Measurements from ENCODE around the gene TSPAN5.
A peak's percentile ranks its signal among the peaks of the same experiment; 100 is the strongest.
"Not testable (repeated sequence)": the region's sequence is repeated elsewhere in the genome, so short reads cannot be mapped to it uniquely, and the experiment has no call there.

TSPAN5 gene
- total RNA-seq, result 0 to 2.2 (median 0.40) reads per million in 18 experiments

DNA sequence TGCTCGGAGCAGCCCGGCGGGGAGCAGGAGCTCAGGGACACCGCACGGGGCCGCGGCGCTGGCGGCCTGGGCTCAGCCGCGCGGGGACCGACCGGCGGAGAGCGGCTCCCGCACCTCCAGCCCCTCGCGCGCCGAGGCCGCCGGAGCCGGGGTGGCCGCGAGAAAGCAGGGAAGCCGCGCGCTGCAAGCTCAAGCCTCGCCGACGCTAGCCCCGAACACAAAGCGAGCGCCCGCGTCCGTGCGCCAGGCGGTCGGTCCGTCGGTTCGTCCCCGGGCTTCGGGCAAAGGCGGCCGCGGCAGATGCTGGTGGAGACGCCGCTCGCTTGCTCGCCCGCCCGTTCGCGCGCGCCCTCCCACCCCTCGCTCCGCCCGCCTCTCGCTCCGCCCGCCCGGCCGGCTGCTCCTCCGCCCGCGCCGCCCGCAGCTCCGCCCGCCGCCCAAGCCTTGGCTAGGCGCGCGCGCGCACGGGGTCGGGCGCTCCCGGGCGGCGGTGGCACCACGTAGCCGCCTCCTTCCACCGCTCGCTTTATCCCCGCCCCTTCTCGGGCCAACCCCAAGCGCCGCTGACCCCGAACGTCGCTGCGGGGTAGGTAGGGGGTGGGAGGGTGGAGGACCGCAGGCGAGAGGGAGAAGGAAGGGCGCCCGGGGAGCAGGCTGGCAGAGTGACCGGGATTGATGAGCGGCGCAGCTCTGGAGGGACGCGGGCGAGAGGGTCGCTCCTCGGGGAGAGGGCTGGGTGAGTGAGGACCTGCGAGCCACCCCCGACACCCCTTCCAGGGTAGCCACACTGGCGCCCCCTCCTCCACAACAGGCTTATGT, at the start of gene TSPAN5:
TSPAN5 (minus strand) TSS at position 325 of the 819 bp plus-strand sequence.
- DNase-seq, result peak; percentile 42 to 43

DNA sequence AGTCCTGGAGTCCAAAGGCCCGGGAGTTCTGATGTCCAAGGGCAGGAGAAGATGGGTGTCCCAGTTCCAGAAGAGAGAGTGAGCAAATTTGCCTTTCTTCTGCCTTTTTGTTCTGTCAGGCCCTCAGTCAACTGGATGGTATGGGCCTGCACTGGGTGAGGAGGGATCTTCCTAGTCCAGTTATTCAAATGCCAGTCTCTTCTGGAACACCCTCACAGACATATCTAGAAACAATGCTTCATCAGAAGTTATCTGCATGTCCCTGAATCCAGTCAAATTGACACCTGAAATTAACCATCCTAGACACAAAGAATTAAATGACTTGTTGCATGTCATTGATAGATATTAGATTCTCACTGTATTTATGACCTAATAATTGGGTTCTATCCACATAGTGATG, 48.5 kb upstream of the TSPAN5 start:
- no peak for DNase-seq

DNA sequence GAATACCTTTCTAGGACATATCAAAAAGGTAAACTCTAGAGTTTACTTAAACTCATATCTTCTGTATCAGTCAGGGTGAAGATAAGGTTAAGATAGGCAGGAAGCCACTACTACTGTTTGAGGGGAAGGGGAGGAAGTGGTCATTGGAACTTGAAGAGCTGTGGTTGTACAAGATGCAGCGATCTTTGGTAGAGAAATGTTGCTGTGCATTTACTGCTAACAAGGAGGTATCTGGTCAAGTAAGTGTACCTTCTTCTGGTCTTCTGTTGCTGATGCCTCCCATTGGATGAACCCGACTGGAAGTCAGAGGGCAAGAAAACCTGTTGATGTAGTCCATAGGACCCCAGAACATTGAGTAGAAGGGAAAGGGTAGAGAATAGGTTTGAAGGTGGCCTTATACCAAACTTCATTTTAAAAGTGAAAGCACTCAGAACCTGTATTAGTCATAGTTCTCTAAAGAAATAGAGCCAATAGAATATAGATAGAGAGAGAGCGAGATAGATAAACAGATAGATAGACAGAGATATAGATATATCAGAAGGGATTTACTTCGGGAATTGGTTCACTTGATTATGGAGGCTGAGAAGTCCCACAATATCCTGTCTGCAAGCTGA, 47.9 kb upstream of the TSPAN5 start:
- no peak for DNase-seq

DNA sequence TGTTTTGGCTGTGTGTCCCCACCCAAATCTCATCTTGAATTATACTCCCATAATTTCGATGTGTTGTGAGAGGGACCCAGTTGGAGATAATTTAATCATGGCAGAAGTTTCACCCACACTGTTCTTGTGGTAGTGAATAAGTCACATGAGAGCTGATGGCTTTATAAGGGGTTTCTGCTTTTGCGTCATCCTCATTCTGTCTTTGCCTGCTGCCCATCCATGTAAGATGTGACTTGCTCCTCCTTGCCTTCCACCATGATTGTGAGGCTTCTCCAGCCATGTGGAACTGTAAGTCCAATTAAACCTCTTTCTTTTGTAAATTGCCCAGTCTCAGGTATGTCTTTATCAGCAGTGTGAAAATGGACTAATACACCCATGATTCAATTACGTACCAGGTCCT, 47.2 kb upstream of the TSPAN5 start:
- not testable (repeated sequence) for DNase-seq

DNA sequence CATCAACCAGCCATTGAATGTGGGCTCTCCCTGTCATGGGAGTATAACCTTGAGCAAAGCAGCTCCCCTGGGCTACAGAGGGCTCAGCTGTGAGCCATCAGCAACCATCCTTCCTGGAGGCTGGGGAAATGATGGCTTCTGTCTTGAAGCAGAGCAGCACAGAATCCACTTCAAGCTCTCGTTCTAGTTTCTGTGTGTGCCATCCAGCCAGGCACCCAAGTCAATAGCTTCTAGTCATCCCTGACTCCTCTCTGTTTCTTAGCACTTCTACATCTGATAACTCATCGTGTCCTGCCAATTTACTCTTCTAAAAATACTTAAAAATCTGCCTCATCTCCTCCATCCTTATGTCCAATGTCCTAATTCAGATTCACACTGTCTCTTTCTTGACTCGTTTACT, 42.2 kb upstream of the TSPAN5 start:
- DNase-seq, result no peak

DNA sequence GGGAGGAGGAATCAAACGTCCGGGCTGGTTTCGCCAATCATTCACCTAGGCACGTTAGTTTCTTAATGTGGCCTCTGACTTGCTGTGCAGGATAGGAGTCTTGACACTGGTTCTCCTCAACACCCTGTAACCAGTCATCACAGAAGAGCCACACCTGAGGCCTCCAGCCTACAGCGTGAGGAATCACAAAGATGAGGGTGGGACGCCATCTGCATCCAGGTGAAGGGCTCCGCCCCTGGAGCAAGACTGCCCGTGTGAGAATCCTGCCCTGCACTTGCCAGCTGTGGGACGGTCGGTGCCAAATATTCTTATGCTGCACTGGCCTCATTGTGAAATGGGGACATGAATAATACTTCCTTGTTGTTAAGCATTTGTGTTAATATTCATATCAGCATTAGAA, 35.7 kb upstream of the TSPAN5 start:
- DNase-seq, result no peak

DNA sequence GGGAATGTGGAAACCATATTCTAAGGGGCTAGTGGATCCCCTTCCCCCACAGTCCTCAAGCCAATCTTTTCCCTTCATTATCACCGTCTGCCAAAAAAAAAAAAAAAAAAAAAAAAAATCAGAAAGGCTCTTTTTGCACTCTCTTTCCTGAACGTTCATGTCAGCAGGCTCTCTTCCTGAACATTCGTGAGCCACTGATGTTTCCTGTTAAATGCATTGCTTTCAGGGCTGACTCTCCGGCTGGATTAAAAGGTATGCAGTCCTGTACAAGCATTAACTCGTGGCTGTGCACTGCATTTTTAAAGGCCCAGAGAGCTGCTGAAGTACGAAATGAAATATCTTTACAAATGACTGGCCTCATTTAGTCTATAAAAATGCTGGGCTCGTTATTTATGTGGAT, 34.0 kb upstream of the TSPAN5 start:
- no peak for DNase-seq

DNA sequence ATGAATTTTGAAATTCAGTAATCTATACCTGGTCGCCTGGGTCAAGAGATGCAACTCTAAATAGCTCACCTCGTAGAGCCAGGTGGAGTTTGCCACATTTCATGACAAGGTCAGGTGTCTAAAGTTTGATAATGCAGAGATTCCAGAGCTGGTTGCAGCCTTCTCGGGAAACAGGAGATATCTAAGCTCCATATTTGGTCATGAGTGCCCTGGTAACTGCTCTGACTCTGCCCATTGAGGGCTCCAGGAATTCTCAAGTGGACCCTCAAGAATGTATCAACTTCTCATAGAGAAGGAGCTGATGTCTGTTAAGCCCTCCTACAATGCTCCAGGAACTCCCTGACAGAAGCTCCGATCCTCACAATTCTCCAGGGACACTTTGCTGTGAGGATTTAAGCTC, 33.2 kb upstream of the TSPAN5 start:
- no peak for DNase-seq

DNA sequence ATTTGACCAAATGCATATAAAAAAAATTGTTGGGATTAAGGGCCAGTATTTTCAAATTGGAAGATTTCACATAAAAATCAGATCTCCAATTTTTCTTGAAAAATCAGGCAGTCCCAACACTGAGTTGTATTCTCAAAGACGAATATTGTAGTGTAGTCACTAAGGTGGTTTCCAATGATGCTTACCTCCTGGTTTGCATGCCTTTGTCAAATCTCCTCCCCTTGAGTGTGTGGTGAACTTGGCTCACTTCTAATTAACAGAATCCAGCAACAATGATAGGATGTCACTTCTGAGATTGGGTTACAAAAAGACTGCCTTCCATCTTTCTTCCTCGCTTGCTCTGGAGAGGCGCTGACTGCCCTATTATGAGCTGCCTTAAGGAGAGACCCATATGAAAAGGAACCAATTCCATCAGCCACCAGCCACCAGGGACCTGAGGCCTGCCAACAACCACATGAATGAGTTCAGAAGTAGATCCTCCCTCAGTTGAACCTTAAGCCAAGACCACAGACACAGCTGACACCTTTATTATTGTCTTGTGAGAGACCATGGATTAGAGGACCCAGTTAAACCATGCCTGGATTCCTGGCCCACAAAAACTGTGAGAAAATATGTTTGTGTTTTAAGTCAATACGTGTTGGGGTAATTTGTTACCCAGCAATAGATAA, 31.2 kb upstream of the TSPAN5 start:
- DNase-seq, result no peak

DNA sequence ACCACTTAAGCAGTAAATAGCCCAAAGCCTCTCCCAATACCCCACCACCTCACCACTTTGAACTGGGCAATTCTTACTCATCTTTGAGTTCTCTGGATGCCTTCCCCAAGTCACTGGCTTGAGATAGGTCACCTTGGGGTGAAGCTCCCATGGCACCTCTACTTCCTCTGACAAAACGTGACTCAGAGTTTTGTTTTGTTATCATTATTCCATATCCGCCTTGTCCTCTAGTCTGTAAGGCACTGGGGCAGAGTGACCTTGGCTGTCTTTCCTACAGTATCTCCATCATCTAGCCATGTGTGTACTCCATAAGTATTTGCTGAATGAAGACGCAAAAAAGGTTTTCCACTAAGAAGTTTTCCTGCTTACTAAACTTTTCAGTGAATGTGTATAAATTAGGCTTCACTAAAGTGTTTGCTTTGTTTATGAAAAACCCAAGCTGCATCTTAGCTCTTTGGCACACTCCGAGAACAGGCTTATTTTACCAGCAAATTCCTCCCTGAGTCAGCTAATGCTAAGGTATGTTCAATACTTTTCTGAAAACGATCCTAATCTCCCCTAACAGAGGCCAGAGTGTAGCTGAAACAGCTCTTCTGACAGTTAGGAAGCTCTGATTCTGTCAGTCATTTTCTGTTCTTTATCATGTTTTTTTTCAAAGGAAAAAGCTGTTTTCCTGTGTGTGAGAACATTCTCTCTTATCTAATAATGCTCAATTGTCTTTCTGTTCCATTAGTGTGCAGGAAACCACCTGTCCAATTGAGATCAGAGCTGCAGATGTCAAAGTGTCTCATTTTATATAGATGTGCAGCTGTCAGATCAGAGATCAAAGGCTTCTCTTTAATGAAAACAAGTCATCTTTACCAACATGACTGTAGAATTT, 30.2 kb upstream of the TSPAN5 start:
- no peak for DNase-seq

DNA sequence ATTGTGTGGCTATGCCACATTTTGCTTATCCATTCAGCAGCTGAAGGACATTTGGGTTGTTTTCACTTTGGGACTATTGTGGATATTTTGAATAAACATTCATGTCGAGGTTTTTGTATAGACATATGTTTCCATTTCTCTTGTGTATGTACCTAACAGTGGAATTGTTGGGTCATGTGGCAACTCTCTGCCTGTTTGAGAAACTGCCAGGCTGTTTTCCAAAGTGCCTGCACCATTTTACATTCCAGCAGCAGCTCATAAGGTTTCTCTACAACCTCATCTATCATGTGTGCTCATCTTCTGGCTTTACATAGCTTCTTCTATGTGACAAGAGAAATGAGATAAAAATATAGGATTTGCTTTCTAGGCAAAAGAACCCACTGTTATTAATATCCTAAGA, 29.5 kb upstream of the TSPAN5 start:
- no peak for DNase-seq

DNA sequence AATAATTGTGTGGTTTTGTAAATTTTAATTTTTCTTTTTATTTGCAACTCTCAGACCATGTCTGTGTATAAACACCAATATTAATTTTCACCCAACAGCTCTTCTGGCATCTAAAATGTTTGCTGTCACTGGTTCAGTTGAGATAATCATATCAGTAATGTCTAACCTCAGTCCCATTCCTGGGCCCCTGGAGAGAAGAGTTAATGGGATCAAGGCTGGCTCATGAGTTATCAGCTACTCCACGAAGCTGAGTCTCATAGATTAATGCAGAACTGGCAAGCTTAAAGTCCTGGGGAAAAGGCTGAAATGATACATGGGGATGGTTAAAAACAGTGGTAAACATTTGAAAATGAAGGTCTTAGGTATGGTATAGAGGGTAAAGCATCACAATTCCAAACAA, 28.4 kb upstream of the TSPAN5 start:
- DNase-seq, result no peak

DNA sequence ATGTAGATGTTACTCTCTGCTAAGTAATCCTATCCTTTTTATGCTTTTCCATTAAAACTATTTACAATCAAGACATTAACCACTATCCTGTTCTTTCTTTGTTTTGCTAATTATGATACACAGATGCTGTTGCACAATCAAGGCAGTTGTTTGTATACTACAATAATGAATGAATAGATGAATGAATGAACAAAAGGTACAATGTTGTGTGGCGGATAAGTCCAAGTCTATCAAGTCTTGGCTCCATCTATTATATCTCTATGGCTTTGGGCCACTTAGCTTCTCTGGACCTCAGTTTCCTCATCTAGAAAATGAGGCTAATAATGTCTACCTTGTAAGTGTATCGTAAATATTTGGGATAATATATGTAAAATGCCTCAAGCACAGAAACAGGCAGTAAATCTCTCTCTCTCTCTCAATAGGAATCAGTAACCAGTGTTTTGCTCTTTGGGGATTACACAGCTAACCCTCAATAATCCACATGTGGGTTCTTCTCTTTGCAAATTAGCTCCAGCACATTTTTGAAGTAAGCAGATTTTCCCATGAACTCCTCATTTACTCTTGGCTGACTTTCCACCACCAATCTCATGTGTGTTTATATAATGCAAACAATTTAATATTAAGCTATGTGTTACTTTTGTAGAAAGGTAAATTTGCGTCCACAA, 27.8 kb upstream of the TSPAN5 start:
- no peak for DNase-seq

DNA sequence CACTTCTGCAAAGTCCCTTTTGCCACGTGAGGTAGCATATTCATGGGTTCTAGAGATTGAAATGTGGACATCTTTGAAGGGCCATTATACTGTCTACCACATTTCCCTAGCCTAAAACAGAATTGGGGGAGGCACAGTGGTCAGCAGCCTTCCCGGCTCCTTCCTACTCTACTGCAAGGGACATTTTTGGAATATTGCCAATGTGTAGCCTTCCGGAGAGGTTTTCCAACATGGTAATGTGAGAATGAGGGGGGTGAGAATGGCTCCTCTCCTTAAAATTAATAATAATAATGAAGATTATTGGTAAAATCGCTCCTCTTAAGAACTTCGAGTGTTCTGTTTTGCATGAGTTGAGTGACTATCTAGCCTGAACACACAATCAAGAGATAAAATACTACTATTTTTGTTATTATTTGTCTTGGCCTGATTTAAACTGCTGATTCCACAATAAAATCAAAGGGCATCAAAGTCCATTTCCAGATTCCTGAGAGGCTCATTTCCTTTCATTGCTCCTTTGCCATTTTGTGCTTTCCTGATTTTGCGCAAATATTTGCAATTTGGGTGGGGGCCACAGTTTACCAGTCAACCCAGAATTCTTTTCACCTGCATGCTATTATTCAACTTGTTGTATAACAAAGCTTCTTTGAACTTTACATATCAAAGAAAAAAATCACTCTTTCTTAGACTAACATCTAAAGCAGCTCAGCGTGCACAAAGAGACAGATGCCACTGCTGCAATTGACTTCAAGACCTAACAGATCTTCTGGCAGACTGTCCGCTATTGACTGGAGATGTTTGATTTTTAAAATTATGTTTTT, 27.0 kb upstream of the TSPAN5 start:
- DNase-seq, result no peak

DNA sequence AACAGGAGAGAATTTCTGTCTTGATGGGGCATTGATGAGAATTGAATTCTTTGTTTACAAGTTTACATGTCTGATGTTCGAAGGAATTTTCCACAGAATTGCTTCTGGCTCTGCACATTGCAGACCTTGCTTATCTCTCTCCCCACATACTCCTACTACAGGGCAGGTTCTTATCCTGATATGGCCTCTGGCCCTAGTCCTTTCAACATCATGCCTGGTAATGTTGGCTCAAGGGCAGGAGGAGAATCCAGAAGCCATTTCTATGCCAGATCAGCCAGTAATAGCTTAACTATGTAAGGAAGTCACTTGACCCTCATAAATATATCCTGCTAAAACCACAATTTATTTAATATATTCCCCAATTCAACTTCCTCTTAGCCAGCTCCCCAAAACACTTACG, 24.3 kb upstream of the TSPAN5 start:
- no peak for DNase-seq

DNA sequence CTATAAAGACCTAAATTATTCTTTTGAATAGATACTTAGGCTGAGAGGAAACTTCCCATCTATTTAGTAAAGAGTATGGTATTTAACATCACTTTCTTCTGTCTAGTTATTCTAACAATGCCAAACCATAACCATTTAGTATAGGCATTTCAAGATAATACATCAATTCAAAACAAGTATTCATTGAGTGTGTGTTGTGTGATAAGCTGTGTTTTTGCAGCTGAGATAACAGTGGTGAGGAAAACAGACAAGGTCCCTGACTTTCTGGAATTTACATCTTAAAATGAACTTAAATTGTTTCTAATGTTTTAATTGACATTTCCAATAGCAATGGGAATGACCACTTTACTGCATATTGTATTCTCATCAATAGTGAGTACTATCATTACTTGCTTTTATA, 22.4 kb upstream of the TSPAN5 start:
- DNase-seq, result no peak

DNA sequence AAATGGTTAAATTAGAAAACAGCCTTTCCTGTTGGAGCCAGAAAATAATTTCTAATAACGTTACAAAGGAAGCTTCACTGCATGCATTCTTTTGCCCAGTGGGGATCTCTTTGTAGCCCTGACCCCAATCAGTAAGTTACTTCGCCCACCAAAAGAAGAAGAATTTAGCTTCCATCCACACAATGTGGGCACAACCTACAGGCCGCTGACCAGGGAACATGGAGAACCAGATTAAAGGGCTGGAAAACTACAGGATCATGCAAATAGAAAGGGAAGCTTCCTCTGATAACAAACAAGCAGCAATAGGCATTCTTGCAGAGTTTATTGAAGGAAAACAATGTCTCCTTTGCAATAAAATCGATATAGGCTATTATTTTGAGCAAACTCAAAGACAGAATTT, 21.3 kb upstream of the TSPAN5 start:
- DNase-seq, result no peak

DNA sequence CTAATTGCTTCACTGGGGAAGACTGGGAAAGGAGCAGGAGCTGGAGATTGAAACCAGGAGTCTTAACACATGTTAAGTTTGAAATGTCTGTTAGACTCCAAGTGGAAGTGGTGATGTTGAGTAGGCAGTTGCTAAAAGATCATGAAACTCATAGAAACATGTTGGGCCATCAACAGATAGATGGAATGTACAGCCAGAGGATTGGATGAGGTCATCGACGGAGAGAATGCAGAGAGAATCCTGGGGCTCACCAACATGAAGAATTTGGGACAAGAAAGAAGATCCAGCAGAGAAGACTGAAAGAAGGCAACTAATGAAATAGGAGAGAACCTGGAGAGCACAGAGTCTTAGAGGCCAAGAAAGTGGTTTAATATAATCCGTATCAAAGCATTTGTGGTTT, 19.4 kb upstream of the TSPAN5 start:
- no peak for DNase-seq

DNA sequence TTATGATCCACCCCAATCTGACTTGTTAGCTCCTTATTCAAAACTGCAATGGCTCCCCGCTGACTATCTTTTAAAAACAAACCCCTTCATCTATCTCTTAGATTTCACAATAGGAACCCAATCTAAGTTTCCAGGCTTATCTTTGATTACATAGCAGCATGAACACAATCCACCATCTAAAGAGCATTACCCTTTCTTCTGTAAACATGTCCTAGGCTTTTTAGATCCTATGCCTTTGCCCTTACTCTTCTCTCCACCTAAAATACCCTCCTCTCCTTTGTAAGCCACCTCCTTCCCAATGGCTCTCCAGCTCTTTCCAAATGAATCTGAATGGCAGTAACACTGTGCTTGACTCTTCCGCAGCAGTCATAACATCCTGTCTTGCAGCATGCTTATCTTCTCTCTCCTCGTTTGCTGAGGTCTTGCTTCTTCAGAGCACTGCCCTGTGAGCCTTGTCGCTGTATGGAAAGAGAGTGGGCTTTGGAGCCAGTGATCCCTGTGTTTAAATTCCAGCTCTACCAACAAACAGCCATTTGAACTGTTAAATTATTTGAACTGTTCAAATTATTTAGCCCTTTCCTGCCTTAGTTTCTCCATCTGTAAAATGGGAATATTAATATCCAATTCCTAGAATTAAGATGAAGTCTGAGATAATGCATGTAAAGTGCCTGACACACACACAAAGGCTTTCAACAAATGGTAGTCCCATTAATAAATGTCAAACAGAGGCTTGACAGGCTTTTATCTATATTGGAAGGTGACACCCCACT, 16.2 kb upstream of the TSPAN5 start:
- DNase-seq, result no peak

DNA sequence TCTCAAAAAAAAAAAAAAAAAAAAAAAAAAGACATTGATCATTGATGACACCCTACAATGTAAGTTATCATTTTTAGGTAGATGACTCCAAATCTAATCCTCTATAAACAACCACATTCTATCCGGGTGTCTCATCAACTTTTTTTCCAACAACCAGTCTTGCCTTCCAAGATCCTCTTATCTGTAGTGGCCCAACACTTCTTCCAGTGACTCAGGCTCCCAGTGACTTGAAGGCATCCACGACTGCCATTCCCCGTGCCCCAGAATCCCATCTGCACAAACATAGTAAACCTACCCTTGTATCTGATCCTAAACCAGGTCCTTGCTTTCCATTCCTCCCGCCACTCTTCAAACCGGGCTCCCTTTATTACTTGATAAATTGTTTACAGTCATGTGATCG, 15.6 kb upstream of the TSPAN5 start:
- no peak for DNase-seq

DNA sequence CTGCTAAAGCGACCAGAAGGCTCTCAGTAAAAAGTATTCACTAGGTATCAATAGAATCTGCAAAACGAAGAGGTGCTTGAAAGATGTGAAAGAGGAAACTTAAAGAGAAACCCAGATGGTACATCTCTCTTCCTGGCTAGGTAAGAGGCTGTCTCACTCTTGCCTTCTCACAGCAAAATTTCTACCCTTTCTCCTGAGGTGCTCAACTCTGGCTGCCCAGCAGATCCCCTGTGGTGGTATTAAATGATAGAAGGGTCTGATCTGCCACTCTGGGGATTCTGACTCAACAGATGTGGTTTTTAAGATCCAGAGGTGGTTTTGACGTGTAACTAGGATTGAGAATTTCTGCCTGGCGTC, 14.9 kb upstream of the TSPAN5 start:
- no peak for DNase-seq
